GM18499 (cell line): ENCODE measurements around the gene KLK14.

ENCODE experiments used
- ATAC-seq: cut with Tn5 transposase; IDR thresholded peaks from one replicate; pipeline ENCODE4 v1.9.1; 2021; ENCODE audit warnings: moderate number of reproducible peaks; ENCODE audit not compliant: insufficient read depth, unreplicated experiment

KLK14 gene

GRCh38 chr19:51089786-51090185 lies 7.1 kb upstream of the KLK14 start:
- no peak for ATAC-seq

DNA sequence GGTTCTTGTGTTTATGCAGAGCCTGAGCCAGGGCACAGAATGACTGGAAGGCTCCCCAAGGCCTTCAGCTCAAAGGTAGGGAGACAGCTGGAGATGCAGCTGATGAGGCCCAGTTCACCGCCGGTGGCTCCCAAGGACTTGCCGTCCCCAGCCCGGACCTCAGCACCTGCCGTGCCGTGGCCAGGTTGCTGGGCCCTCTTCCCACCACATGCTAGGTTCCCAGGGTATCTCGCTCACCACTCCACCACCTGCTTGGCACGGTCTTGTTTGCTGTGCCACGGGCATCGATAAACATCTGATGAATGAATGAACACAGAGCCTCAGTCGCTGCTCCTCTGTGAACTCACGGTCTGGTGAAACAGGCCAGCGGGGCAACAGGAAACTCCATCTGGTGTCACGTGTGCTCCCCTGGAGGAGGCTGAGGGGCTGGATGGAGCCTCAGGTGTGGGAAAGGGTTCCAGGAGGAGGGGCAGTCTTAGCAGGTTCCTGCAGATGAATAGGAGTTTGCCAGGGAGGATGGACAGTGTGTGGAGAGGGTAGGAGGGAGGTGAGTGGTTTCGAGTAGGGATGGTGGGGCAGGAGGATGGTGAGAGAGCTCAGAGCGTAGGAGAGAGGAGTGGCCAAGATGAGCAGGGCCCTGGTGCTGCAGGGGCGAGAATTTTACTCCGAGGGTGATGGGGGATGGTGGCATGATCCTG lies 3.6 kb upstream of the KLK14 start:
- no peak for ATAC-seq

DNA sequence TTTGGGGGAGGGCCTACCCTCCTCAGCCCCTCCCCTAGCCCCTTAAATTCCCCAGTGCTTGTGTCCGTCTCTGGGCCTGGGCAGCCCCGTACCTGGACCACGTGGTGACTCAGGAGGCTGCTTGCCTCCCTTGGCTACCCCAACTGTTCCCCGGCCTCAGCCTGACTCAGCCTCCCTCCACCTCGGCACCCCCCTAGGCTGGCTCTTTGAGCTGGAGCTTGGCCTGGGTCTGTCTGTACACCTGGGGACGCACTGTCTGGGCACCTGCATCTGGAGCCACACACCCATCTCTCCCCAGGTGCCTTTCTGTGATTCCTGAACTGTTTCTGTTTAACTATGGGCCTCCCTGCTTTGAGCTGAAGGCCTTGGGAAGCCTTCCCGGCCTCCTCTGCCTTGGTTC lies 1.8 kb upstream of the KLK14 start:
- no peak for ATAC-seq

DNA sequence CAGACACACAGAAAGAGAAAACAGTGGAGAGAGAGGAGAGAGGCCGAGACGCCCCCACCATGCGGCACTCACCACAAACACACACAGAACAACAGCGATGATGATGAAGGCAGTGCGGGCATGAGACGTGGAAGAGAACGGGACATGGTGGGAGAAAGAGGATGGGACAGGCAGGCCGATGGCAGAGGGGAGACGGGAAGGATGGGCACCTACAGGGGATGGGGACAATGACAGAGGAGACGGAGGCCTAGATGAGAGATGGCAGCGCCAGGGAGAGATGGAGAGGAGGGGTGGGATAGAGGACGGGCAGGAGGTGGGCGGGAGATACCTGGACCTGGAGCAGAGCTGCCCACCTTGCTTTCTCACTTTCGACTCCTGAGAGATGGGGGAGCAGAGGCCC lies 1.1 kb upstream of the KLK14 start:
- no peak for ATAC-seq

- no peak for ATAC-seq
These were observed 494 bp upstream of the KLK14 start for GRCh38 chr19:51083181-51083580.

GRCh38 chr19:51081476-51081875 lies 1.2 kb downstream of the KLK14 start:
- no peak for ATAC-seq

DNA sequence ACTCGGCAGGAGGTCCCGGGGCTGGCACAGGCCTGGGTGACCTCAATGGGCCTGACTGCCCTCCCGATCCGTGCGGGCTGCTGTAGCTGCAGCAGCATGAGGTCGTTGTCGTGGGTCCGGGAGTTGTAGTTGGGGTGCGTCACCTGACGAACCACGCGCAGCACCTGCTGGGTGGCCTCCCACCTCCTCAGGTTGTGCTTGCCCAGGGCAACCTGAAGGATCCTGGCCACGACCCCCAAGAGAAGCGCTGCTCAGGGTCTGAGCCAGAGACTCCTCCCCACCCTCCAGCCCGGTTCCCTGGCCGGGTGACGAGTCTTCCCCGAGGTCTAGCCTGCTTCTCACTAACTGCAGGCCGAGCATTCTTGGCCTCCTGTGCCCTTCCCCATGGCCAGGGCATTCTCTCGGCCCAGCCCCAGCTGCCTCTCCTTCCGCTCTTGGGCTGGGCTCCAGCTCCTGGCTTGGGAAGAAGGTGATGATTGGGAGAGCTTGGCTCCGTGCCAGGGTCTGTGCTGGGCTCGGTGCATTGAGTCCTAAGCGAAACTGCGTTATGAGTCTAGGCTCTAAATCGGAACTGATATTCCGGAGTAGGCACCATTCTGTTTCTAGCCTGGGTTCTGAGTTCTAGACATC lies 3.1 kb downstream of the KLK14 start:
- no peak for ATAC-seq

- ATAC-seq = no peak
These were observed 4.0 kb downstream of the KLK14 start for GRCh38 chr19:51078731-51079130.

DNA sequence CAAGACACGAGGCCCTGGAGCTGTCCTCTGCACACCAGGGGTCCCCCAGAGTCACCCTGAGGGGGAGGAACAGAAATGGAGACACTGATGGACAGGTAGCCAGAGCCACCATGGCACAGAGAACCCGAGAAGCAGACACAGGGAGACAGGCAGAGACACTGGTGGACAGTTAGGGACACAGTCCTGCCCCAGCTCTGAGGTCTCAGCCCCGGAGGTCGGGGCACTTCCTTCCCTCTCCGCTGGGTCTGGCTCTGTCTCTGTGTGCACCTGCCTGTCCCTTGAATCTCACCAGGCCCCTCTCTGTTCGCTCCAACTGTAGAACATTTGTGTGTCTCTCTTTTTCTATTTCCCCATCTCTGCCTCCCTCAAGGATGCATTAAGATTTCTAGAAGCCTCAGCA lies 4.6 kb downstream of the KLK14 start:
- ATAC-seq = no peak

DNA sequence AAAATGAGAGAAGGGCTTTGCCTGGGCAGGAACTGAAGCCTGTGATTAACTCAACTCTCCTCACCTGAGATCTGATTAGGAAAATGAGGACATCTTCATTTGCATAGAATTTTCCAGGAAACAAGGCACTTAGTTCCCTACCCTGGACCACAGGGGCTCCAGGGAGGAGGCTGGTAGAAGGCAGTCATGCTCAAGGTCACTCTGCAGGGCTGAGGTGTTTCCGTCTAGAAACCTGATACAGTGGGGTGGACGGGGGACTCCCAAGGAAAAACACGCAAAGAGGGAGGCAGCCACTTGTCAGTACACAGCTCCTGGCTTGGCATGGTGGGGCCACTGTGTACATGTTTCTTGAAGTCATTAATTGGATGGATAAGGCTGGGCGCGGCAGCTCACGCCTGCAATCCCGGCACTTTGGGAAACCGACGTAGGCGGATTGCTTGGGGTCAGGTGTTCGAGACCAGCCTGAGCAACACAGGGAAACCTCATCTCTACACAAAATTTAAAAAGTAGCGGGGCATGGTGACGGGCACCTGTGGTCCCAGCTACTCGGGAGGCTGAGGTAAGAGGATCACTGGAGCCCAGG lies 6.0 kb downstream of the KLK14 start:
- no peak for ATAC-seq

DNA sequence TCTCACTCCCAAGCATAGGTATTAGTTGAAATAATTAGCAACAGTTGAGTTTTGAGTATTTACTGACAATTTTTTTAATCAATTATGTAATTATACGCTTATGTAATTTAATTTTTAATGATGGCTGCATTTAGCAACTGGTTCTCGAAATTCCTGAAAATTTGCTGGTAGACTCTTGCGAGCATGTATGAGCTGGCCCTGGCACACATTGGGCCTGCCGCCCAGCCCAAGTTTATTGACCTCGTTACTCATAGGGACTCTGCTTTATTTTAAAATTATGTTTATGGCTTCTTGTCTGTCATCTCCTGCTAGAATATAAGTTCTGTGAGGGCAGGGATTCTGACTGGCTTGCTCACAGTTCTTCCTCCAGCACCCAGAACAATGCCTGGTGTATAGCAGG lies 6.7 kb downstream of the KLK14 start:
- ATAC-seq = no peak

DNA sequence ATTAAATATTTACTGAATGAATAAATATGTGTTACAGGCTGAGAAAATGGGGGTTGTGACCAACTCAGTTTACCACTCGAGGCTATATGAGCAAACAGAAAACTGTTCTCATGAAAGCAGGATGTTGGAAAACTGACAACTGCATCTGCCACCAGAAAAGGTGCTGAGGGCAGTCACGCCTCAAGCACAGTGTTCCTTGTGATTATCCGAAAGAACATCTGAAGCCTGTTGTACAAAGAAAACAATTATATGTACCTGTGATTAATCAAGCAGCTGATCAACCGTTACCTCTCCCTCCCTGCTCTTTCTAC lies 11.6 kb downstream of the KLK14 start:
- ATAC-seq = no peak

DNA sequence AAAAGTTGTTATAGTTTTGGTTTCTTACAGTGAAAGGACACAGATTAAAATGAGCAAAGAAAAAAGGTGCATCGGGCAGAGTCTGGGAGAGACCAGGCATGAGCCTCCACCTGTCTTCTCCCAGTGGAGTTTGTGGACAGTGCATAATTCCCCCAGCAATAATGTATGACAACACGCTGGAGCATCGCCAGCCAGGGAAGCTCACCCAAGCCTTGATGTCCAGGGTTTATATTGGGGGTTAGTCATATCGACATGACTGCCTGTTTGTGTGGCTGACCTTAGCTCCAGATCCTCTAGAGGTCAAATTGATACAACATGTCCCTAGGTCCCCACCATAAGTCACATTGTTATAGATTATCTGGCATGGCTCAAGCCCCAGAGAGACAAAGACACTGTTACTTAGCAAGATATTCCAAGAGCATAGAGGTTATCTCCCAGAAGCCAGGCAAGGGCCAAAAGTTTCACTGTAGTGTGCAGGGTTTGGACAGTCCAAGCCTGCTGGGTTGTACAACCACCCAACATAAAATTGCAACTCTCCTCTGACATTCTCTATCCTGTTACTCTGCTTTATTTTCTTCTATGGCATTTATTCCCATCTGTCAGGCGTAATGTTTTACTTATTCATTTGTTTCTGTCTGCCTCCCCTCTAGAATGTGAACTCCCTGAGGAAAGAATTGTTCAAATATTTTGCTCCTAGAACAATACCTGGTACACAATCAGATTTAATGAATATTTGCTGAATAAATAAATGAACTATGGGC lies 12.2 kb downstream of the KLK14 start:
- no peak for ATAC-seq

- ATAC-seq = no peak
These were observed 16.1 kb downstream of the KLK14 start for GRCh38 chr19:51066393-51067186.

GRCh38 chr19:51065221-51065960 lies 17.3 kb downstream of the KLK14 start:
- no peak for ATAC-seq

DNA sequence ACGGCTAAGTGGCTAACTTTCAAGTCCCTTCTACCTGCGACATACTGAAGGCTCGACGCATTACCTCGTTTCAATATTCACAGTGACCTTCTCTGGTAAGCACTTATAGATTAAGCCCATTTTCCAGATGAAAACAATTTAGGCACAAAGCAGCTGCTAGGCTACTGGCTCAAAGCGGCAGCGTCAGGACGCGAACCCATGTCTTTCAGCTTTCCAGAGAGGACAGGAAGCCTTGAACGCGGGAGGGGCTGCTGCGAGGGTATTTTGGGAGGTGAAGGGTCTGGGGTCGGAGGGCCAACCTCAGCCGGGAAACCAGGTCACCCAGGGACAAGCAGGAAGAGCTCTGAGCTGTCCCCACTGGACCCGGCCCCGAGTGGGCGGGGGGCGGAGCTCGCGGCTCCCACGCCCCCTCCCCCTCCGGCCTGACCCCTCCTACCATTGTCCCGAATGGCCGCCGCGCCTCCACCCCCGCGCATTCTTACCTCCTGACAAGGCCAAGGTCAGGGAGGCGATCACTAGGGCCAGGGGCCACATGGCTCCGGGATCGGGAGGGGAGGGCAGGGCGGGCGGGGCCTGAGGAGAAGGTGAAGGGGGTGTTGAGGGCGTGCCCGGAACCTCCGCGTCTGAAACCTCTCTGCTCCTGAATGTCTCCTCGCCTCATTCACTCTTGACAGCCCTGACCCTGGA lies 18.0 kb downstream of the KLK14 start, which contains the start of gene KLK13:
TSS of gene KLK13 (minus strand) at position 559 of the 687 bp plus-strand sequence. CDS start at position 534, 25 bp downstream.
- ATAC-seq = no peak

GRCh38 chr19:51063664-51064063 lies 19.0 kb downstream of the KLK14 start:
- no peak for ATAC-seq

GRCh38 chr19:51060973-51061372 lies 21.7 kb downstream of the KLK14 start:
- no peak for ATAC-seq

DNA sequence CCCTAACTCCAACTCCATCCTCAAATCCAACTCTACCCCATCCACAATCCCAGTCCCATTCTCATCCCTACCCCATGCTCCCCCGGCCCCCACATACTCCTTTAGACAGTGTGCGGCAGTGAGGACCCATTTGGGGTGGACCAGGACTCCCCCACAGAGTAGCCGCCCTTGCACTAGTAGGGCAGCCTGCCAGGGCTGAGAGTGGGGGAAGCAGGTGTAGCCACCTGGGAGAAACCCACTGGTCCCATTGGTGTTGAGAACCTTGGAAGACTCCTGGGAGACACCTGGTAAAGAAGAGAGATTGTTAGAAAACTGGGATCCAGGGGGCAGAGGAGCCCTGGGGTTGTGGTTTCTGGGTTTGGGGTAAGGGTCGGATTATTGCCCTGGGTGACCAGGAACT lies 22.4 kb downstream of the KLK14 start:
- no peak for ATAC-seq
